Measurements from ENCODE around the gene NSF. TPM values are rescaled to one million over a fixed set of nuclear protein-coding genes. Genes with fewer than 3 reads are reported as not detected.
"Not testable (repeated sequence)": the region's sequence is repeated elsewhere in the genome, so short reads cannot be mapped to it uniquely, and the experiment has no call there.

Gene NSF
- total RNA-seq: 21.0 TPM

DNA sequence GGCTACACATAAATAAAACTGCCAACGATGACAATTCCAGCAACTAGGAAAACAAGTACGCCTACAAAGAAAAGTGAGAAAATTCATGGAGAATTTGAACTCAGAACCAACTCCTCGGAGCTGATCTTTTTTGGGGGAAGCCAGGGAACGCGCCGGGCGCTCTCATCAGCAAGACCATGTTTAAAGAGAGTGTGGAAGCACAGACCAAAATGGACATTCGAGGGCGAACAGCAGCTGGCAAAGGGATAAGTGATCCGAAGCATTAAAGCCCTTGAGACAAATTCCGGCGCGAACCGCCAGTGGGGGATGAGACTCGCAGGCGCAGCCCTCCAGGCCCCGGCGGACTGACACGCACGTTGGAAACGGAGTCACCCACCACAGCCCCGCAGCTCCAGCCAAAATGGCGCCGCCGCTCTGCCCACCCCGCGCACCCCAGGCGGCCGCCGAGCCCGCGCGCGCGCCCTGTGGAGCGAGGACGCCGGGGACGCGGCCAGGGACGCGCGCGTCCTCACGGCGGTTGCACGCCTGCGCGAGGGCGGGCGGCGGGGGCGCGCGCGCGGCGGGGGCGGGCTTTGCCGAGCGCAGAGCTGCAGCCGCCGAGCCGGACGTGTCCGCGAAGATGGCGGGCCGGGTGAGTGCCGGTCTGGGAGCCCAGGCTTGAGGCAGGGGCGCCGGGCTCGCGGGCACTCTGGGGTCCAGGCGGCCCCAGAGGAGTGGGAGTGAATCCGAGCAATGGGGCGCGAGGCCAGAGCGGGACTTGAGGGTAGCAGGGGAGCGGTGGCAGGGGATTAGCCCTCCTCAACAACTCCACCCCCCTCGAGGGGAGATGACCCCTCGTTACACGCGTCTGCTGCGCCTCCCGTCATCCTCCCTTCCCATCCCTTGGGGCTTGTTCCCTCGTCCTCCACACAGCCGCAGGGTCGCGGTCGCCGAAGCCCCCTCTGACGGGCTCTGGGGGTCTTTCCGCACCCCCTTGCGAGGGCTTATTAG, at the start of gene NSF:
NSF (plus strand) TSS at position 513 of the 990 bp plus-strand sequence; CDS start at position 620, 107 bp downstream.
- DNase-seq (ENCODE audit: low read depth in 2 of 3, low spot score in 2 of 3): not testable (repeated sequence)

DNA sequence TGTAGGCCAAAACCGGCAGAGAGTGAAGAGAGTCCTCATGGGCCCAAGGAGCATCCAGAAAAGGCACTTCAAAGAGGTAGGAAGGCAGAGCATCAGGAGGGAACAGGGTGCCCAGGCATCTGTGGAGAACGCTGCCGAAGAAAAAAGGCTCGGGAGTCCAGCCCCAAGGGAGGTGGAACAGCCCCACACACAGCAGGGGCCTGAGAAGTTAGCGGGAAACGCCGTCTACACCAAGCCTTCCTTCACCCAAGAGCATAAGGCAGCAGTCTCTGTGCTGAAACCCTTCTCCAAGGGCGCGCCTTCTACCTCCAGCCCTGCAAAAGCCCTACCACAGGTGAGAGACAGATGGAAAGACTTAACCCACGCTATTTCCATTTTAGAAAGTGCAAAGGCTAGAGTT, 41.9 kb upstream of the NSF start:
- DNase-seq (ENCODE audit: low read depth in 2 of 3, low spot score in 2 of 3): not testable (repeated sequence)

- DNase-seq (ENCODE audit: low read depth in 2 of 3, low spot score in 2 of 3): not testable (repeated sequence)
Observed at GRCh38 chr17:46559155-46559554, 31.3 kb upstream of the NSF start.

DNA sequence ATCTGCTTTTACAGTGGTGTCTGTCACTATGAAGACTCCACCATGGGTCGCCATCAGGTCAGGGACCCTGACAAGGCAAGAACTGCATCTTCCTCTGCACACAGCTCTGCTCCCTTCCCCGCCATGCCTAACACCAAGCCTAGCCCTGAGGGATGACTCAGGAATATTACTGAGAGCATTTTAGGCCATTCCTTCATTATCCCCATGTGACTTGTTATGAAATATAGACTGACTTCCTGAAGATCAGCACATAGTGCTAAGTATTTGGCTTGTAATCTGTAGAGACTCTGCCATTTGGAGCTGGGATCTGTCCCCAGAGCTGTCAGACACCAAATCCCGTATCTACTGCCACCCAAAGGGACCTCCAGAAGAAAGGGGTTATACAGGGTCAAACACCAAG, 30.4 kb upstream of the NSF start:
- not testable (repeated sequence) for DNase-seq (ENCODE audit: low read depth in 2 of 3, low spot score in 2 of 3)

- not testable (repeated sequence) for DNase-seq (ENCODE audit: low read depth in 2 of 3, low spot score in 2 of 3)
Observed at GRCh38 chr17:46566284-46566683, 24.2 kb upstream of the NSF start.

- DNase-seq (ENCODE audit: low read depth in 2 of 3, low spot score in 2 of 3): not testable (repeated sequence)
Observed at GRCh38 chr17:46566980-46567379, 23.5 kb upstream of the NSF start.

DNA sequence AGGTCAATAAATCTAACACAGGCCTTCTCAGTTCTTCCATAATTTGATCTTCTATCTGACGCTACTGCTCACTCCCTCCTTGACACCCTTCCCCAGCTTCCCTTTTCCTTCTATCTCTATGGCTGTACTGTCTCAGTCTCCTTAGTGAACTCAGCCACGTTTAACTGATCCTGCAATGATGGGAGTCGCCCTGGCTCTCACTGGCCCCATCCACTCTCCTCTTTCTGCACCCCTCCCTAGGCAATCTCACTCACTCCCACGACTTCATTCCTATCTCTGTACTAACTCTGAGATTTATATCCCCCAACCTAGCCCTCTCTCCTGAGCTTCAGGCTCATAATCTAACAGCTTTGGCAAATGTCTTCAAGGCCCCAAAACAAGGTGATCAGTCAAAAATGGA, 18.7 kb upstream of the NSF start:
- DNase-seq (ENCODE audit: low read depth in 2 of 3, low spot score in 2 of 3): not testable (repeated sequence)

DNA sequence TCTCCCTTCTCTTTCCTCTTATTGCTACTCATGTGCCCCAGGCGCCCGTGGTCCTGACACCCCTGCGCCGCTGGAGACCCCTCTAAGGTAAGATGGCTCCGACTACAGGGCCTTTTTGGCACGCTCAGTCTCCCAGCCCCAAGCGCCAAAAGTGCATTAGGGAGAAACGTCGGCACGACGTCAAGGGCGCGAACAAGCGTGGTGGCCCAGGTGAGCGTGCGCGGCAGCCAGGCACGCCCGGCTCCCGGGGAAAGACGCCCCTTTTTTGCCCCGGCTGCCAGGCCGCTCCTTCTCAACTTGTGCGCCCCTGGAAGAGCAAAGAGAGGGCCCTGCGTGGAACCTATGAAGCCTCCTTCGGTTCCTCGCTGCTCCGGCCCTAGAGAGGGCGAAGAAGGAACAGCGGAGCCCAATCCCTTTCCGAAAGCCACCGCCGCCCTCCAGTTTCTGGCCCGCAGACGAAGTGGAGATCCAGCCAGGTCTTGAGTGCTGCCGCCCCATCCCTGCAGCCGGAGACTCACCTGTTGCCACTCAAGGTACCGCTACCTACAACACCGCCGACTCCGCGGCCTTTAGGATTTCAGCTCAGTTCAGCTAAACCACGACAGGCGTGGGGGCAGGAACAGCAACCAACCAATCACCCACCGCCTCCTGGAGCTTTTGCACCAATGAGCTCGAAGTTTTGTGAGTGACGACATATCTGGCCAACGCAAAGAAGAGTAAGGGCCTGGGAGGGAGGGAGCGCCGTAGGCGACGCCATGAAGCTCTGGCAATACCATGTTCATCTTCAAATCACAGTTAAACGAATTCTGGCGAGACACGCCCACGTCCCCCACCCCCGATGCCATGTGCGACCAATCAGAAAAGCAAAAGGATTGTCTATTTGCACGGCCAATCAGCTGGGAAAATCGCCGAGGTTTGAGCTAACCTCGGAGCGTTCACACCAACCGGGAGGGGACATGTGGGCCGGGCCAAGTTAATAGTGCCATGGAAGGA, 11.1 kb upstream of the NSF start, which contains the start of gene ARL17A:
ARL17A (minus strand) TSS at position 609 of the 993 bp plus-strand sequence. CDS start 3,369 bp downstream, outside the sequence.
- DNase-seq (ENCODE audit: low read depth in 2 of 3, low spot score in 2 of 3): not testable (repeated sequence)

- not testable (repeated sequence) for DNase-seq (ENCODE audit: low read depth in 2 of 3, low spot score in 2 of 3)
Observed at GRCh38 chr17:46580082-46580481, 10.4 kb upstream of the NSF start.

DNA sequence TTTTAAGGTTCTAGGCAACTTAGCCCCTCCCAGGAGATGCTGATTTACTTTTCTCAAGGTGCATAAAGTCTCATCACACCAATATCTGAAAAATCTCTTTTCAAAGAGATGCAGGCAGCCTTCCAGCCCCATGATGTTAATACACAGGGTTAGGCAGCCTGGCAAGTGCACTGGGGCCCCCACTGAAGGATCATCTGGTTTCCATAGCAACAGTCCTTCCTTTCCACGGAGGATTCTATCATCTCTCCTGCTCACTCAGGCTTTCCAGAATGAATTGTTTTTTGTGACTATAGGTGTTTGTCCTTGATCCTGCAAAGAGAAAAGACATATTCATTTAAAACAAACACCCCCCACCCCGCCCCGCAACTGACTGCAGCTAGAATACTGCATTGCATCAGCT, 5.0 kb upstream of the NSF start:
- DNase-seq (ENCODE audit: low read depth in 2 of 3, low spot score in 2 of 3): not testable (repeated sequence)

DNA sequence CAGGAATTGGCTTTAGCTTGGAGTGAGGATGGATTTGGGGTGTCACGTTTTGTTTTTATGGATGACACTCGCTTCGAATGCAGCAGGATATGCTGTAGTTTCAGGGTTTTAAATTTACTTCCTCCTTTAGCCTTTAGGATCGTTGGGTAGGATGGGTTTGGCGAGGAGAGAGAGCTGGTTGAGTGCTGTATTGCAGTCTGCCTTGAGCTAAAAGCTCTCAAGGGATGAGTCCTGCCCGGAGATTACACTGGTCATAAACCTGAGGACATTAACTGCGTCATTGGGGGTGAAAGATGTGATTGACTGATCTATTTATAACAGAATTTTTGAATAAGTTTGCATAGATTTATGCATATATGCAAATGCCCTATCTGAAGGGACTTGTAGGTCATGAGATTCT, 863 bp downstream of the NSF start:
- DNase-seq (ENCODE audit: low read depth in 2 of 3, low spot score in 2 of 3): not testable (repeated sequence)

- not testable (repeated sequence) for DNase-seq (ENCODE audit: low read depth in 2 of 3, low spot score in 2 of 3)
Observed at GRCh38 chr17:46598344-46598931, 8.0 kb downstream of the NSF start.

- not testable (repeated sequence) for DNase-seq (ENCODE audit: low read depth in 2 of 3, low spot score in 2 of 3)
Observed at GRCh38 chr17:46600767-46601166, 10.3 kb downstream of the NSF start.

DNA sequence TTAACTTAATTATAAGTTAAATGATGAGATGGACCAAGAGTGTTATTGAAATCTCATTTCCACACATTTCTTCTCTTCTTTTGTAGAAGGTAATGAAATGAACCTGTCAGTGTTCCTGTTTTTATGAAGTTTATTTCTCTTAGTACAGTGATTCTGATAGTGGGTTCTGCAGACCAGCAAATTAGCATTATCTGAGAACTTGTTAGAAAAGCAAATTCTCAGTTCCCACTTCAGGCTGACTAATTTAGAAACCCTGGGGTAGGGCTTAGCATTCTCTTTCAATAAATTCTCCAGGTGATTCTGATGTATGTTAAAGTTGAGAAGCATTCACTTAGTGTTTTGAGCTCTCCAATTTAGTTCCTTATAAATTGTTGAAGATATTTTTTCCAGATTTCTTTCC, 12.7 kb downstream of the NSF start:
- not testable (repeated sequence) for DNase-seq (ENCODE audit: low read depth in 2 of 3, low spot score in 2 of 3)

- DNase-seq (ENCODE audit: low read depth in 2 of 3, low spot score in 2 of 3): not testable (repeated sequence)
Observed at GRCh38 chr17:46611304-46611703, 20.8 kb downstream of the NSF start.

GRCh38 chr17:46613876-46614275, 23.4 kb downstream of the NSF start:
- not testable (repeated sequence) for DNase-seq (ENCODE audit: low read depth in 2 of 3, low spot score in 2 of 3)

GRCh38 chr17:46617121-46617520, 26.7 kb downstream of the NSF start:
- DNase-seq (ENCODE audit: low read depth in 2 of 3, low spot score in 2 of 3): not testable (repeated sequence)

DNA sequence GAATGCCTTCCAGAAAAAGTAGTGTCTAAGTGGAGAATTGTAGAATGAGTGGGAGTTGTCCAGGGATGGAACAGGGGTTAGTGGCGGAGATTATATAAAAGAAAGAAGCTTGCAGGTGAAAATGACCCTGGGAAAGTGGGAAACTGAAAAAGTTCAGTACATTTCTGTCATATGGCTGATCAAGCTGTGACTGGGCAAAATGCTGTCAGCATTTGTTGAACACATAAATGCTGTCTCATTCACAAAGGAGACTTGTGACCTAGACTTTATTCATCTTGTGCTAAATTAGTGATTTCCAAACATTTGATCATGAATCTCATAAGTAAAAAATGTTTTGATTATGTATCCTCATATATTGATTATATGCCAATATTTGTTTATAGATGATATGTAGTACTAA, 28.5 kb downstream of the NSF start:
- not testable (repeated sequence) for DNase-seq (ENCODE audit: low read depth in 2 of 3, low spot score in 2 of 3)

GRCh38 chr17:46623790-46624189, 33.3 kb downstream of the NSF start:
- DNase-seq (ENCODE audit: low read depth in 2 of 3, low spot score in 2 of 3): not testable (repeated sequence)

GRCh38 chr17:46624726-46625125, 34.3 kb downstream of the NSF start:
- DNase-seq (ENCODE audit: low read depth in 2 of 3, low spot score in 2 of 3): not testable (repeated sequence)
